Activated CD4-positive, alpha-beta T cell treated with anti-CD3 and anti-CD28 coated beads, Interleukin-2, amount 10 ng/mL, durations not matched to agents 24 days and 14 days (primary cell): Measurements from ENCODE around the gene RNGTT. TPM values are rescaled to one million over a fixed set of nuclear protein-coding genes. Genes with fewer than 3 reads are reported as not detected.
"Not testable (repeated sequence)": the region's sequence is repeated elsewhere in the genome, so short reads cannot be mapped to it uniquely, and the experiment has no call there.

Source experiments
- DNase-seq: peaks from one replicate; pipeline ENCODE4 v3.0.0; 2022
- H3K27ac Mint-ChIP-seq: one replicate; pipeline ENCODE4 v1.8.0; 2022; ENCODE audit warnings: mild to moderate bottlenecking, mixed read lengths
- H3K27me3 Mint-ChIP-seq: one replicate; pipeline ENCODE4 v1.8.0; 2022; ENCODE audit warnings: mixed read lengths
- H3K36me3 Mint-ChIP-seq: one replicate; pipeline ENCODE4 v1.8.0; 2022; ENCODE audit warnings: low read depth, mild to moderate bottlenecking, mixed read lengths
- H3K4me1 Mint-ChIP-seq: one replicate; pipeline ENCODE4 v1.8.0; 2021; ENCODE audit warnings: mixed read lengths
- H3K4me3 Mint-ChIP-seq: one replicate; pipeline ENCODE4 v1.8.0; 2022; ENCODE audit warnings: mild to moderate bottlenecking, moderate library complexity, mixed read lengths
- H3K9me3 Mint-ChIP-seq: one replicate; pipeline ENCODE4 v1.8.0; 2021; ENCODE audit warnings: mixed read lengths
- intact Hi-C: fragments of 100-400 bp; cut with micrococcal nuclease; formaldehyde crosslinking; loops from one replicate; pipeline ENCODE4 v1.15.1; 2023
- total RNA-seq: library from RNA; stranded (reverse); gene quantifications from 2 replicates; pipeline ENCODE4 v1.2.3, GENCODE V29; 2022

Gene RNGTT
- total RNA-seq, 1 donor from 2014 or later: 25.9 TPM

GRCh38 chr6:88953550-88954386 lies 9.7 kb downstream of the RNGTT start:
- H3K27me3 Mint-ChIP-seq: no peaks in the 10 kb centered on the region
- no peak for DNase-seq
- peaks cover 61% of the 10 kb centered on the region for H3K36me3 Mint-ChIP-seq
- peaks cover 19% of the 10 kb centered on the region for H3K4me1 Mint-ChIP-seq
- intact Hi-C loops: no loop called here
- H3K27ac Mint-ChIP-seq: no peak overlapping the region
- H3K4me3 Mint-ChIP-seq: no peak overlapping the region
- H3K9me3 Mint-ChIP-seq: peaks cover 9% of the 10 kb centered on the region

GRCh38 chr6:88952065-88952704 lies 11.2 kb downstream of the RNGTT start:
- H3K27me3 Mint-ChIP-seq: no peaks in the 10 kb centered on the region
- peaks cover 51% of the 10 kb centered on the region for H3K36me3 Mint-ChIP-seq
- H3K27ac Mint-ChIP-seq: no peak overlapping the region
- no peak overlapping the region for H3K4me3 Mint-ChIP-seq
- H3K9me3 Mint-ChIP-seq: peaks cover 9% of the 10 kb centered on the region
- H3K4me1 Mint-ChIP-seq: peaks cover 9% of the 10 kb centered on the region
- no peak for DNase-seq
- intact Hi-C loops: no loop called here

- intact Hi-C loops: no loop called here
- Mint-ChIP-seq H3K36me3 (peaks cover 12% of the 10 kb centered on the region), H3K4me1 (no peaks in the 10 kb centered on the region), H3K27ac (no peak overlapping the region), H3K9me3 (peaks cover under 1% of the 10 kb centered on the region), H3K4me3 (no peak overlapping the region), H3K27me3 (no peaks in the 10 kb centered on the region)
- no peak for DNase-seq
These were observed 17.9 kb downstream of the RNGTT start for GRCh38 chr6:88945415-88946008.

GRCh38 chr6:88933521-88933920 lies 29.9 kb downstream of the RNGTT start:
- H3K9me3 Mint-ChIP-seq: peaks cover 18% of the 10 kb centered on the region
- intact Hi-C loops: no loop called here
- peaks cover 4% of the 10 kb centered on the region for H3K4me1 Mint-ChIP-seq
- DNase-seq: no peak
- H3K4me3 Mint-ChIP-seq: no peak overlapping the region
- H3K27ac Mint-ChIP-seq: no peak overlapping the region
- H3K36me3 Mint-ChIP-seq: peaks cover 68% of the 10 kb centered on the region
- H3K27me3 Mint-ChIP-seq: no peaks in the 10 kb centered on the region

- H3K27me3 Mint-ChIP-seq, intact Hi-C loops, H3K27ac Mint-ChIP-seq, DNase-seq, H3K4me1 Mint-ChIP-seq, H3K4me3 Mint-ChIP-seq: not testable (repeated sequence)
- Mint-ChIP-seq H3K36me3 (peaks cover 59% of the 10 kb centered on the region), H3K9me3 (peaks cover 13% of the 10 kb centered on the region)
These were observed 31.4 kb downstream of the RNGTT start for GRCh38 chr6:88932019-88932418.

GRCh38 chr6:88922775-88923548 lies 40.5 kb downstream of the RNGTT start:
- no peak overlapping the region for H3K27ac Mint-ChIP-seq
- peaks cover 26% of the 10 kb centered on the region for H3K36me3 Mint-ChIP-seq
- no peak overlapping the region for H3K4me3 Mint-ChIP-seq

GRCh38 chr6:88921734-88922133 lies 41.7 kb downstream of the RNGTT start:
- Mint-ChIP-seq H3K4me3 (no peak overlapping the region), H3K27me3 (no peaks in the 10 kb centered on the region), H3K27ac (no peak overlapping the region), H3K36me3 (peaks cover 29% of the 10 kb centered on the region), H3K9me3 (no peaks in the 10 kb centered on the region), H3K4me1 (peaks cover 9% of the 10 kb centered on the region)
- intact Hi-C loops: no loop called here
- DNase-seq: no peak

More at GRCh38 chr6:88922775-88923548, 40.5 kb downstream of the RNGTT start:
- no peaks in the 10 kb centered on the region for H3K9me3 Mint-ChIP-seq
- intact Hi-C loops: no loop called here
- peaks cover 2% of the 10 kb centered on the region for H3K4me1 Mint-ChIP-seq
- no peaks in the 10 kb centered on the region for H3K27me3 Mint-ChIP-seq
- no peak for DNase-seq

GRCh38 chr6:88920774-88921733 lies 42.4 kb downstream of the RNGTT start:
- Mint-ChIP-seq H3K27me3 (no peaks in the 10 kb centered on the region), H3K9me3 (no peaks in the 10 kb centered on the region), H3K4me3 (no peak overlapping the region), H3K27ac (no peak overlapping the region), H3K4me1 (peaks cover 11% of the 10 kb centered on the region), H3K36me3 (peaks cover 31% of the 10 kb centered on the region)
- intact Hi-C loops: no loop called here
- DNase-seq: no peak

GRCh38 chr6:88920088-88920487 lies 43.3 kb downstream of the RNGTT start:
- DNase-seq: no peak
- Mint-ChIP-seq H3K4me3 (no peak overlapping the region), H3K4me1 (peaks cover 11% of the 10 kb centered on the region), H3K27ac (no peak overlapping the region), H3K9me3 (peaks cover 3% of the 10 kb centered on the region), H3K27me3 (no peaks in the 10 kb centered on the region), H3K36me3 (peaks cover 31% of the 10 kb centered on the region)
- intact Hi-C loops: no loop called here

- Mint-ChIP-seq H3K27me3 (no peaks in the 10 kb centered on the region), H3K9me3 (peaks cover 10% of the 10 kb centered on the region), H3K4me3 (no peak overlapping the region), H3K4me1 (peaks cover 13% of the 10 kb centered on the region), H3K36me3 (peaks cover 32% of the 10 kb centered on the region), H3K27ac (no peak overlapping the region)
- no peak for DNase-seq
- intact Hi-C loops: no loop called here
These were observed 44.4 kb downstream of the RNGTT start for GRCh38 chr6:88919032-88919431.

GRCh38 chr6:88916615-88917208 lies 46.7 kb downstream of the RNGTT start:
- H3K36me3 Mint-ChIP-seq: peaks cover 28% of the 10 kb centered on the region
- H3K9me3 Mint-ChIP-seq: peaks cover 10% of the 10 kb centered on the region
- no peak overlapping the region for H3K27ac Mint-ChIP-seq
- H3K27me3 Mint-ChIP-seq: no peaks in the 10 kb centered on the region
- peak; percentile 60 for DNase-seq
- intact Hi-C loops: no loop called here
- peaks cover 20% of the 10 kb centered on the region for H3K4me1 Mint-ChIP-seq
- H3K4me3 Mint-ChIP-seq: no peak overlapping the region

GRCh38 chr6:88914895-88915598 lies 48.4 kb downstream of the RNGTT start:
- no peak overlapping the region for H3K4me3 Mint-ChIP-seq
- intact Hi-C loops: no loop called here
- peaks cover 10% of the 10 kb centered on the region for H3K9me3 Mint-ChIP-seq
- H3K4me1 Mint-ChIP-seq: peaks cover 25% of the 10 kb centered on the region
- H3K27ac Mint-ChIP-seq: no peak overlapping the region
- H3K36me3 Mint-ChIP-seq: peaks cover 30% of the 10 kb centered on the region
- no peak for DNase-seq
- H3K27me3 Mint-ChIP-seq: no peaks in the 10 kb centered on the region
